Gastrocnemius medialis (tissue), 4 donors: ENCODE results near the gene SCMH1. TPM values are rescaled to one million over a fixed set of nuclear protein-coding genes. Genes with fewer than 3 reads are reported as not detected.

Source experiments
- ATAC-seq, 2 donors: fragments of 150-250 bp; one replicate each; pipeline ENCODE4 v1.9.1; 2016
- DNase-seq, 2 donors: peaks; one replicate each; pipeline ENCODE4 v3.0.0-alpha.2; 2019
- H3K27ac ChIP-seq, 4 donors: fragments of 200-600 bp; sonication (generic); 1 replicate in 1 of 4; 2 replicates in 3 of 4; pipeline ENCODE4 v1.5.1; 2016 to 2018; ENCODE audit warnings: mild to moderate bottlenecking in 2 of 4, moderate library complexity in 1 of 4
- H3K27me3 ChIP-seq, 3 donors: fragments of 200-600 bp; sonication (generic) in 2 of 3; 1 replicate in 1 of 3; 2 replicates in 2 of 3; pipeline versions ENCODE4 v1.5.1 to v1.6.0; 2016 to 2019; ENCODE audit warnings: mild to moderate bottlenecking in 1 of 3, moderate library complexity in 1 of 3
- H3K36me3 ChIP-seq, 2 donors: fragments of 200-600 bp; sonication (generic) in 1 of 2; one replicate each; pipeline ENCODE4 v1.5.1; 2017 to 2018
- H3K4me1 ChIP-seq, 2 donors: fragments of 200-600 bp; sonication (generic) in 1 of 2; one replicate each; pipeline ENCODE4 v1.5.1; 2016 to 2017; ENCODE audit warnings: mild to moderate bottlenecking in 2 of 2
- H3K4me3 ChIP-seq, 4 donors: fragments of 200-600 bp; sonication (generic) in 3 of 4; 1 replicate in 1 of 4; 2 replicates in 3 of 4; pipeline ENCODE4 v1.5.1; 2016 to 2019; ENCODE audit warnings: mild to moderate bottlenecking in 2 of 4
- H3K9me3 ChIP-seq, 3 donors: fragments of 200-600 bp; sonication (generic) in 2 of 3; 1 replicate in 1 of 3; 2 replicates in 2 of 3; pipeline ENCODE4 v1.5.1; 2016 to 2019
- POLR2A ChIP-seq, 2 donors: fragments of 450-650 bp; IDR thresholded peaks; one replicate each; pipeline ENCODE4 v1.6.1; 2017; ENCODE audit warnings: antibody characterized with exemption in 2 of 2, mild to moderate bottlenecking in 2 of 2, moderate library complexity in 2 of 2
- in situ Hi-C, 4 donors: fragments of 200-750 bp; cut with MboI; loops; one replicate each; pipeline versions ENCODE4 v1.15.0 to v1.8.0; 2017; ENCODE audit warnings: low sequenced_read_pairs in 4 of 4
- intact Hi-C: fragments of 100-400 bp; cut with DNase I; formaldehyde crosslinking; loops from one replicate; pipeline ENCODE4 v1.15.1; 2023; ENCODE audit warnings: low total_unique reads
- total RNA-seq, 4 donors: library from RNA; depleted of rRNA; stranded (reverse); fragments of >200 nt; gene quantifications; one replicate each; pipeline versions ENCODE4 v1.1.0 to v1.2.3, GENCODE V29; 2016
- TF ChIP-seq, protein P1 (sequence below), 5 experiments: fragments of 450-650 bp in 3 of 5; fragments of 200-600 bp in 2 of 5; sonication (generic) in 2 of 5; IDR thresholded peaks in 4 of 5; conservative IDR thresholded peaks in 1 of 5; 1 replicate in 4 of 5; 2 replicates in 1 of 5; pipeline ENCODE4 v1.5.1; 2016 to 2019; ENCODE audit warnings: antibody characterized with exemption in 5 of 5, mild to moderate bottlenecking in 3 of 5, moderate library complexity in 3 of 5

The SCMH1 gene
- total RNA-seq, 4 donors from 2014 or later, result 17.1 to 29.4 (median 25.5) TPM

- no peaks in the 10 kb centered on the region for H3K4me1 ChIP-seq
- no peak overlapping the region for H3K27ac ChIP-seq
- no peaks in the 10 kb centered on the region for H3K27me3 ChIP-seq
- H3K36me3 ChIP-seq, result no peaks in the 10 kb centered on the region
- no peak for DNase-seq
- no peak for ATAC-seq
- in situ Hi-C loops (no loop called here), intact Hi-C loops (no loop called here)
- H3K4me3 ChIP-seq, result no peak overlapping the region
- TF ChIP-seq POLR2A (IDR thresholded peaks at IDR 0.05), result no peak
- TF ChIP-seq, protein P1, sequence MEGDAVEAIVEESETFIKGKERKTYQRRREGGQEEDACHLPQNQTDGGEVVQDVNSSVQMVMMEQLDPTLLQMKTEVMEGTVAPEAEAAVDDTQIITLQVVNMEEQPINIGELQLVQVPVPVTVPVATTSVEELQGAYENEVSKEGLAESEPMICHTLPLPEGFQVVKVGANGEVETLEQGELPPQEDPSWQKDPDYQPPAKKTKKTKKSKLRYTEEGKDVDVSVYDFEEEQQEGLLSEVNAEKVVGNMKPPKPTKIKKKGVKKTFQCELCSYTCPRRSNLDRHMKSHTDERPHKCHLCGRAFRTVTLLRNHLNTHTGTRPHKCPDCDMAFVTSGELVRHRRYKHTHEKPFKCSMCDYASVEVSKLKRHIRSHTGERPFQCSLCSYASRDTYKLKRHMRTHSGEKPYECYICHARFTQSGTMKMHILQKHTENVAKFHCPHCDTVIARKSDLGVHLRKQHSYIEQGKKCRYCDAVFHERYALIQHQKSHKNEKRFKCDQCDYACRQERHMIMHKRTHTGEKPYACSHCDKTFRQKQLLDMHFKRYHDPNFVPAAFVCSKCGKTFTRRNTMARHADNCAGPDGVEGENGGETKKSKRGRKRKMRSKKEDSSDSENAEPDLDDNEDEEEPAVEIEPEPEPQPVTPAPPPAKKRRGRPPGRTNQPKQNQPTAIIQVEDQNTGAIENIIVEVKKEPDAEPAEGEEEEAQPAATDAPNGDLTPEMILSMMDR (IDR thresholded peaks at IDR 0.05 in 4 of 5, conservative IDR thresholded peaks at IDR 0.05 in 1 of 5), result no peak
- no peaks in the 10 kb centered on the region for H3K9me3 ChIP-seq
Measured at GRCh38 chr1:41275831-41276230, 33.7 kb upstream of the SCMH1 start.

- Histone ChIP-seq H3K27me3 (no peaks in the 10 kb centered on the region), H3K36me3 (no peaks in the 10 kb centered on the region), H3K4me1 (no peaks in the 10 kb centered on the region), H3K27ac (no peak overlapping the region), H3K4me3 (no peak overlapping the region), H3K9me3 (no peaks in the 10 kb centered on the region)
- no peak for ATAC-seq
- in situ Hi-C loops (no loop called here), intact Hi-C loops (no loop called here)
- no peak for TF ChIP-seq POLR2A (IDR thresholded peaks at IDR 0.05)
- TF ChIP-seq, protein P1 (IDR thresholded peaks at IDR 0.05 in 4 of 5, conservative IDR thresholded peaks at IDR 0.05 in 1 of 5), result no peak
- DNase-seq, result no peak
Measured at GRCh38 chr1:41274752-41275545, 32.8 kb upstream of the SCMH1 start.

DNA sequence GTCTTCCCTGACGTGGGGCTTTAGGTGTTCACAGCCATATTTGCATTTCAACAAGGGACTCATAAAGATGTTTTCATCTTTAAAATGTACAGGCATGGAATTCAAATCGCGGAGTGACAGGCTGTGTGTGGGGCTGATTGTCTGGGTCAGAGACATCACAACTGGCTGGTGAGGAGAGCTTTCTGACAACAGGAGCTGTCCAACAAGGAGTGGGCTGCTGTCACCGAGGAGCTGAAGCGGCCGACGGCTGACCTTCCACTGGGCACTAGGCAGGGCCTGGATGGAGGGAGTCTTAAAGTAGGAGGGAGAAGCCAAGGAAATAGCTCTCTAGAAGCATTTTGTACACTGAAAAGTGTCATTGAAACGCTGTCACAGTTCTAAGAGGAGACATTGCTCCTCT, 30.5 kb upstream of the SCMH1 start:
- intact Hi-C loops, result no loop called here
- peaks cover 0 to 3% of the 10 kb centered on the region in 2 donors for H3K4me1 ChIP-seq

DNA sequence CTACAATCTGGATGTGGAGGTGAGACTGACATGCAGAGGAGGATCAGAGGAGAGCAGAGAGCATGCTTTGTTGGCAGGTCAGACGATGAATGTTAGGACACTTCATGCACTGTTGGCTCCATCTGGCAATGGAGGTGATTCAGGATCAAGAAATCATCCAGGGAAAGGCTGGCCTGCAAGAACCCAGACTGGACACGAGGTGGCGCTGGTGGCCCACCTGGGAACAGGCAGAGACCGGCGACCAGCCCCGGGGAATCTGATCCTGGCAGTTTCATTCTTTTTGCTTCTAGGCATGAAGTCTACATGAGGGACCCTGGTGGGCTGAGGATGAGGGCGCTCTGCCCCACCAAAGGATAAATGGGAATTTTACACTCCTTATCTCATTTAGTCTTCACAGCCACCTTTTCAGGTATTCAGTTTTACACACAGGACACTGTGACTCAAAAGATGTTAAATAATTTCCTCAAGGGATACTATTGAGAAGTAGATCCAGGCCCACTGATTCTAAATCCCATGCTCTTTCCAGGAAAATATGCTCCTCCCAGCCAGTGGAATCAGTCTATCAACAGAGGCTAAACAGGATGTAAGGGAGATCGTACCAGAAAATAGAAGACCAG, 26.2 kb upstream of the SCMH1 start:
- peaks cover 0 to 3% of the 10 kb centered on the region in 2 donors for H3K4me1 ChIP-seq
- H3K36me3 ChIP-seq, result no peaks in the 10 kb centered on the region
- H3K4me3 ChIP-seq, result no peak overlapping the region
- no peaks in the 10 kb centered on the region for H3K9me3 ChIP-seq
- no peak overlapping the region for H3K27ac ChIP-seq
- TF ChIP-seq POLR2A (IDR thresholded peaks at IDR 0.05), result no peak
- TF ChIP-seq, protein P1 (IDR thresholded peaks at IDR 0.05 in 4 of 5, conservative IDR thresholded peaks at IDR 0.05 in 1 of 5), result peak; percentile 90 to 99 (median 95)
- DNase-seq (peak; percentile 45 to 71), ATAC-seq (peak; percentile 76 to 90)
- in situ Hi-C loops, result loop anchor here (5.0 kb wide), 2 partner anchors 164 to 169 kb away; no protein-coding TSS in a partner anchor
- intact Hi-C loops, result loop anchor here (1.0 kb wide), 3 partner anchors 149 to 248 kb away; no protein-coding TSS in a partner anchor
- H3K27me3 ChIP-seq, result no peaks in the 10 kb centered on the region

More for the DNA sequence above, 30.5 kb upstream of the SCMH1 start:
- DNase-seq, result no peak
- Histone ChIP-seq H3K9me3 (no peaks in the 10 kb centered on the region), H3K27ac (no peak overlapping the region), H3K36me3 (no peaks in the 10 kb centered on the region), H3K27me3 (no peaks in the 10 kb centered on the region), H3K4me3 (no peak overlapping the region)
- ATAC-seq, result no peak
- no peak for TF ChIP-seq POLR2A (IDR thresholded peaks at IDR 0.05)
- TF ChIP-seq, protein P1 (IDR thresholded peaks at IDR 0.05 in 4 of 5, conservative IDR thresholded peaks at IDR 0.05 in 1 of 5), result no peak
- in situ Hi-C loops, result no loop called here
